C4-2B (cell line): ENCODE data around the gene CNTD1.
A peak's percentile ranks its signal among the peaks of the same experiment; 100 is the strongest.
"Not testable (repeated sequence)": the region's sequence is repeated elsewhere in the genome, so short reads cannot be mapped to it uniquely, and the experiment has no call there.

Experiments used
- H3K27ac ChIP-seq: fragments of 450-650 bp; 2 replicates; pipeline ENCODE4 v1.5.1; 2017
- CTCF ChIP-seq: fragments of 450-650 bp; conservative IDR thresholded peaks from 2 replicates; pipeline ENCODE4 v1.5.1; 2017; ENCODE audit warnings: mild to moderate bottlenecking
- ZFX ChIP-seq: fragments of 450-650 bp; IDR thresholded peaks from 2 replicates; pipeline ENCODE4 v1.6.1; 2017

The CNTD1 gene

GRCh38 chr17:42760652-42761581 is 37.7 kb upstream of the CNTD1 start, which contains the start of gene RAMP2:
Gene RAMP2, plus strand, starts transcription at chr17:42761227. Its CDS starts 35 bp downstream, at chr17:42761262.
- TF ChIP-seq CTCF (no peak), ZFX (no peak)
- H3K27ac ChIP-seq = no peak within 1 kb of the TSS

GRCh38 chr17:42761638-42762037 is 37.0 kb upstream of the CNTD1 start:
- TF ChIP-seq ZFX (no peak), CTCF (no peak)
- no peak overlapping the region for H3K27ac ChIP-seq

- no peak overlapping the region for H3K27ac ChIP-seq
- no peak for TF ChIP-seq CTCF
- TF ChIP-seq ZFX = no peak
These were observed 32.5 kb upstream of the CNTD1 start for GRCh38 chr17:42766124-42766523.

- TF ChIP-seq CTCF (no peak), ZFX (no peak)
These were observed 31.1 kb upstream of the CNTD1 start for GRCh38 chr17:42767512-42767911.

GRCh38 chr17:42768006-42768405 is 30.7 kb upstream of the CNTD1 start:
- H3K27ac ChIP-seq = not testable (repeated sequence)

More at GRCh38 chr17:42767512-42767911, 31.1 kb upstream of the CNTD1 start:
- no peak overlapping the region for H3K27ac ChIP-seq

- not testable (repeated sequence) for H3K27ac ChIP-seq
These were observed 28.7 kb upstream of the CNTD1 start for GRCh38 chr17:42769964-42770363.

- H3K27ac ChIP-seq = peak overlapping the region; percentile 76
- TF ChIP-seq CTCF = no peak
- no peak for TF ChIP-seq ZFX
These were observed 25.7 kb upstream of the CNTD1 start for GRCh38 chr17:42772945-42773289.

GRCh38 chr17:42773290-42774035 is 25.2 kb upstream of the CNTD1 start, which contains the start of gene VPS25:
Gene VPS25, plus strand, starts transcription at chr17:42773449. Its CDS starts 27 bp downstream, at chr17:42773476.
- no peak for TF ChIP-seq ZFX
- TF ChIP-seq CTCF = no peak
- H3K27ac ChIP-seq = peak within 1 kb of the TSS; percentile 76
